ENCODE results near the gene GDE1.

The GDE1 gene

DNA sequence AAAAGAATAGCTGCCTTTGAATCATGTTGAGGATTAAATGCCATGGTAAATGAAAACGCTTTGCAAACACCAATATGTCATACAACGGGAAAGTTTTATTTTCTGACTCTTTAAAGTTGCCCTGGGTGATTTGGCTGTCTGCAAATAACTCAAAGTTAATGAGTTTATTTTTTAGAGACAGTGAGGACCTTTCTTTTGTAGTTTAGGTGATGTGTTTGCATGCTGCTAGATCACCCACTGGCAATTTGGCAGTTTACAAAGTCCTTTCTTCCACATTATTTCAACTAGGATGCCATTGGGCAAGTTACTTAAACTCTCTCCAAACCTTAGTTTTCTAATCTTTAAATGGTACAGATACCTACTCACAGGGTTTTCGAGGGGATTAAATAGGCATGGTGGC lies 37.8 kb downstream of the GDE1 start:
- Histone ChIP-seq H3F3A (ENCODE audit: insufficient read depth, low read length) (no peaks in the 10 kb centered on the region), H3K36me3 (replicated peaks; ENCODE audit: insufficient read depth, low read length) (no peaks in the 10 kb centered on the region), H3K9me3 (replicated peaks; ENCODE audit: insufficient read depth, low read length) (no peaks in the 10 kb centered on the region), H3K4me2 (ENCODE audit: low read depth, low read length) (no peak overlapping the region), H3K27me3 (replicated peaks; ENCODE audit: insufficient read depth, low read length) (no peaks in the 10 kb centered on the region), H3K9ac (ENCODE audit: low read length) (no peak overlapping the region), H3K9me2 (replicated peaks; ENCODE audit: insufficient read depth, low read length) (no peaks in the 10 kb centered on the region), H3K4me1 (ENCODE audit: low read length) (no peaks in the 10 kb centered on the region), H4K20me1 (ENCODE audit: insufficient read depth, low read length) (no peaks in the 10 kb centered on the region), H3K79me2 (ENCODE audit: low read length) (no peaks in the 10 kb centered on the region), H3K27ac (ENCODE audit: low read length) (no peak overlapping the region), H3K4me3 (ENCODE audit: low read length) (no peak overlapping the region), H2AFZ (ENCODE audit: low read length) (no peak overlapping the region)
- TF ChIP-seq EZH2 (optimal IDR thresholded peaks at IDR 0.05; ENCODE audit: low read depth, low read length) (no peak), EZH2phosphoT487 (IDR thresholded peaks at IDR 0.05; ENCODE audit: low read length) (no peak)
- TF ChIP-seq, protein P1, sequence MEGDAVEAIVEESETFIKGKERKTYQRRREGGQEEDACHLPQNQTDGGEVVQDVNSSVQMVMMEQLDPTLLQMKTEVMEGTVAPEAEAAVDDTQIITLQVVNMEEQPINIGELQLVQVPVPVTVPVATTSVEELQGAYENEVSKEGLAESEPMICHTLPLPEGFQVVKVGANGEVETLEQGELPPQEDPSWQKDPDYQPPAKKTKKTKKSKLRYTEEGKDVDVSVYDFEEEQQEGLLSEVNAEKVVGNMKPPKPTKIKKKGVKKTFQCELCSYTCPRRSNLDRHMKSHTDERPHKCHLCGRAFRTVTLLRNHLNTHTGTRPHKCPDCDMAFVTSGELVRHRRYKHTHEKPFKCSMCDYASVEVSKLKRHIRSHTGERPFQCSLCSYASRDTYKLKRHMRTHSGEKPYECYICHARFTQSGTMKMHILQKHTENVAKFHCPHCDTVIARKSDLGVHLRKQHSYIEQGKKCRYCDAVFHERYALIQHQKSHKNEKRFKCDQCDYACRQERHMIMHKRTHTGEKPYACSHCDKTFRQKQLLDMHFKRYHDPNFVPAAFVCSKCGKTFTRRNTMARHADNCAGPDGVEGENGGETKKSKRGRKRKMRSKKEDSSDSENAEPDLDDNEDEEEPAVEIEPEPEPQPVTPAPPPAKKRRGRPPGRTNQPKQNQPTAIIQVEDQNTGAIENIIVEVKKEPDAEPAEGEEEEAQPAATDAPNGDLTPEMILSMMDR (IDR thresholded peaks at IDR 0.05; ENCODE audit: low read length), result no peak
- no peak for DNase-seq

DNA sequence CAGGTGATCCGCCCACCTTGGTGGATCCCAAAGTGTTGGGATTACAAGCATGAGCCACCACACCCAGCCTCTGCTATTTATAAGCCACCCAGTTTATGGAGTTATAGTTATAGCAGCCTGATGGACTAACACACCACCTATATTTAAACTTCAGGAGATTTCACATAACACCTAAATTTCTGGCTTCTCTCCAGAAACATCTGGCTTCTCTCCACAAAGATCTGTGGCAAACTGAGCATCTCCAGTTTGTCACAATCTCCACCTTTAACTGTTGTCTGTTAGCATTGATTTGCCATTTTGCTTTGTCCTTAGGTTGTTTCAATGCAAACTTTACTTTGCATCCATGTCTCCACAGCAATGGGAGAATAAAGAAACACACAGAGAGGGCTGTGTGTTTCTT lies 39.6 kb downstream of the GDE1 start:
- no peaks in the 10 kb centered on the region for H3K4me1 ChIP-seq (ENCODE audit: low read length)
- H2AFZ ChIP-seq (ENCODE audit: low read length), result no peak overlapping the region
- H3K9me2 ChIP-seq (replicated peaks; ENCODE audit: insufficient read depth, low read length), result no peaks in the 10 kb centered on the region
- H3K36me3 ChIP-seq (replicated peaks; ENCODE audit: insufficient read depth, low read length), result no peaks in the 10 kb centered on the region
- no peaks in the 10 kb centered on the region for H3K79me2 ChIP-seq (ENCODE audit: low read length)
- H3F3A ChIP-seq (ENCODE audit: insufficient read depth, low read length), result no peaks in the 10 kb centered on the region
- no peaks in the 10 kb centered on the region for H3K27me3 ChIP-seq (replicated peaks; ENCODE audit: insufficient read depth, low read length)
- TF ChIP-seq EZH2 (optimal IDR thresholded peaks at IDR 0.05; ENCODE audit: low read depth, low read length) (no peak), EZH2phosphoT487 (IDR thresholded peaks at IDR 0.05; ENCODE audit: low read length) (no peak)
- TF ChIP-seq, protein P1 (IDR thresholded peaks at IDR 0.05; ENCODE audit: low read length), result no peak
- H3K4me3 ChIP-seq (ENCODE audit: low read length), result no peak overlapping the region
- no peak overlapping the region for H3K27ac ChIP-seq (ENCODE audit: low read length)
- no peak overlapping the region for H3K4me2 ChIP-seq (ENCODE audit: low read depth, low read length)
- H3K9ac ChIP-seq (ENCODE audit: low read length), result no peak overlapping the region
- H4K20me1 ChIP-seq (ENCODE audit: insufficient read depth, low read length), result no peaks in the 10 kb centered on the region
- H3K9me3 ChIP-seq (replicated peaks; ENCODE audit: insufficient read depth, low read length), result no peaks in the 10 kb centered on the region
- no peak for DNase-seq

DNA sequence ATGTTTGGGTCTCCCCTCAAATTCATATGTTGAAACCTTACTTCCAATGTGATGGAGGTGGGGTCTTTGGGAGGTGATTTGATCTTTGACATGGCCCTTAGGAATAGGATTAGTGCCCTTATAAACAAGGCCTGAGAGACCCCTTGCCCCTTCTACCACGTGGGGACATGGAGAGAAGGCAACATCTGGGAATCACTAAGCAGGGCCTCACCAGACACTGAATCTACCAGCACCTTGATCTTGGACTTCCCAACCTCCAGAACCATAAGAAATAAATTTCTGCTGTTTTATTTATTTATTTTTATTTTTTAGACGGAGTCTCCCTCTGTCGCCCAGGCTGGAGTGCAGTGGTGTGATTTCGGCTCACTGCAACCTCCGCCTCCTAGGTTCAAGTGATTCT lies 40.1 kb downstream of the GDE1 start:
- H2AFZ ChIP-seq (ENCODE audit: low read length), result no peak overlapping the region
- H3K4me1 ChIP-seq (ENCODE audit: low read length), result no peaks in the 10 kb centered on the region
- H3K36me3 ChIP-seq (replicated peaks; ENCODE audit: insufficient read depth, low read length), result no peaks in the 10 kb centered on the region
- H3K9me3 ChIP-seq (replicated peaks; ENCODE audit: insufficient read depth, low read length), result no peaks in the 10 kb centered on the region
- no peak overlapping the region for H3K4me2 ChIP-seq (ENCODE audit: low read depth, low read length)
- H3K79me2 ChIP-seq (ENCODE audit: low read length), result no peaks in the 10 kb centered on the region
- no peak overlapping the region for H3K27ac ChIP-seq (ENCODE audit: low read length)
- H3K9ac ChIP-seq (ENCODE audit: low read length), result no peak overlapping the region
- H3K4me3 ChIP-seq (ENCODE audit: low read length), result no peak overlapping the region
- TF ChIP-seq EZH2phosphoT487 (IDR thresholded peaks at IDR 0.05; ENCODE audit: low read length) (no peak), EZH2 (optimal IDR thresholded peaks at IDR 0.05; ENCODE audit: low read depth, low read length) (no peak)
- TF ChIP-seq, protein P1 (IDR thresholded peaks at IDR 0.05; ENCODE audit: low read length), result no peak
- no peaks in the 10 kb centered on the region for H3K9me2 ChIP-seq (replicated peaks; ENCODE audit: insufficient read depth, low read length)
- no peaks in the 10 kb centered on the region for H3K27me3 ChIP-seq (replicated peaks; ENCODE audit: insufficient read depth, low read length)
- DNase-seq, result no peak
- no peaks in the 10 kb centered on the region for H3F3A ChIP-seq (ENCODE audit: insufficient read depth, low read length)
- no peaks in the 10 kb centered on the region for H4K20me1 ChIP-seq (ENCODE audit: insufficient read depth, low read length)

All from MM.1S (cell line).